ENCODE data around the gene RAMP2.

Gene RAMP2

GRCh38 chr17:42744283-42744805, 16.7 kb upstream of the RAMP2 start:
- TF ChIP-seq L3MBTL2 (conservative IDR thresholded peaks at IDR 0.05) (peak; percentile 72), LEF1 (IDR thresholded peaks at IDR 0.05; ENCODE audit: borderline replicate concordance) (no peak), FOXK2 (IDR thresholded peaks at IDR 0.05) (no peak), TARDBP (IDR thresholded peaks at IDR 0.05) (no peak), BHLHE40 (IDR thresholded peaks at IDR 0.05; ENCODE audit: borderline replicate concordance) (no peak), NFRKB (IDR thresholded peaks at IDR 0.05) (no peak), SP1 (IDR thresholded peaks at IDR 0.05) (no peak), HDGF (IDR thresholded peaks at IDR 0.05; ENCODE audit: borderline replicate concordance) (no peak)
- CTCF ChIA-PET, result interaction anchor here (1.0 kb wide), 1 partner anchor 16 kb away, joined by 4 read pairs; no protein-coding TSS in a partner anchor
- POLR2A ChIA-PET, result interaction anchor here (1.0 to 2.0 kb wide), 9 partner anchors 9 to 208 kb away, joined by 3 to 9 read pairs (median 3); partner anchors contain the start of genes NAGLU, PSME3 and VPS25
- DNase-seq (ENCODE audit: extremely low spot score), result peak; percentile 59

- peak; percentile 100 for DNase-seq (ENCODE audit: extremely low spot score)
- TF ChIP-seq FOXM1 (IDR thresholded peaks at IDR 0.05; ENCODE audit: borderline replicate concordance), result no peak
- TF ChIP-seq FOXA1 (IDR thresholded peaks at IDR 0.05), result 0 out of 2 replicates have a peak, but pooled peaks have one; percentile 35
- peak; percentile 91 for TF ChIP-seq FOXK2 (IDR thresholded peaks at IDR 0.05)
- no peak for TF ChIP-seq CTBP1 (IDR thresholded peaks at IDR 0.05; ENCODE audit: borderline replicate concordance)
- peak; percentile 100 for TF ChIP-seq L3MBTL2 (conservative IDR thresholded peaks at IDR 0.05)
- TF ChIP-seq PKNOX1 (IDR thresholded peaks at IDR 0.05), result no peak
- POLR2A ChIA-PET, result interaction anchor here (1.0 to 2.0 kb wide), 6 partner anchors 10 to 88 kb away, joined by 3 to 6 read pairs (median 3); partner anchors contain the start of gene PSME3
- CTCF ChIA-PET, result no interaction called here
Observed at GRCh38 chr17:42744806-42745617, 16.0 kb upstream of the RAMP2 start, which contains the start of gene EZH1. TSS of gene EZH1 (minus strand) at chr17:42745040. CDS start at chr17:42728941, 16,099 bp downstream.

GRCh38 chr17:42748202-42748907, 12.7 kb upstream of the RAMP2 start:
- POLR2A ChIA-PET, result interaction anchor here (1.3 to 1.6 kb wide), 6 partner anchors 12 to 89 kb away, joined by 3 to 5 read pairs (median 4); partner anchors contain the start of genes BECN1, RAMP2, TUBG2 and VPS25
- CTCF ChIA-PET, result interaction anchor here (4.7 kb wide), 1 partner anchor 15 kb away, joined by 26 read pairs; no protein-coding TSS in a partner anchor
- TF ChIP-seq SP1 (IDR thresholded peaks at IDR 0.05) (no peak), ZNF384 (IDR thresholded peaks at IDR 0.05) (no peak), FOXA1 (IDR thresholded peaks at IDR 0.05) (no peak)
- DNase-seq (ENCODE audit: extremely low spot score), result no peak

- CTCF ChIA-PET, result interaction anchor here (0.6 to 4.7 kb wide), 4 partner anchors 9 to 171 kb away, joined by 3 to 26 read pairs (median 6); no protein-coding TSS in a partner anchor
- no peak for DNase-seq (ENCODE audit: extremely low spot score)
- POLR2A ChIA-PET, result interaction anchor here (0.8 to 1.6 kb wide), 9 partner anchors 12 to 90 kb away, joined by 3 to 6 read pairs (median 4); partner anchors contain the start of genes BECN1, RAMP2, TUBG2 and VPS25
- no peak for TF ChIP-seq LEF1 (IDR thresholded peaks at IDR 0.05; ENCODE audit: borderline replicate concordance)
- no peak for TF ChIP-seq BHLHE40 (IDR thresholded peaks at IDR 0.05; ENCODE audit: borderline replicate concordance)
- TF ChIP-seq PKNOX1 (IDR thresholded peaks at IDR 0.05), result no peak
- TF ChIP-seq FOXM1 (IDR thresholded peaks at IDR 0.05; ENCODE audit: borderline replicate concordance), result no peak
- TF ChIP-seq ELF4 (IDR thresholded peaks at IDR 0.05), result no peak
- TF ChIP-seq SUZ12 (IDR thresholded peaks at IDR 0.05), result no peak
- no peak for TF ChIP-seq FOXK2 (IDR thresholded peaks at IDR 0.05)
- no peak for TF ChIP-seq SP1 (IDR thresholded peaks at IDR 0.05)
- no peak for TF ChIP-seq ZNF384 (IDR thresholded peaks at IDR 0.05)
- no peak for TF ChIP-seq L3MBTL2 (conservative IDR thresholded peaks at IDR 0.05)
- no peak for TF ChIP-seq TARDBP (IDR thresholded peaks at IDR 0.05)
- no peak for TF ChIP-seq ARNT (IDR thresholded peaks at IDR 0.05)
- no peak for TF ChIP-seq HDGF (IDR thresholded peaks at IDR 0.05; ENCODE audit: borderline replicate concordance)
- TF ChIP-seq CTBP1 (IDR thresholded peaks at IDR 0.05; ENCODE audit: borderline replicate concordance), result no peak
- no peak for TF ChIP-seq FOXA1 (IDR thresholded peaks at IDR 0.05)
- no peak for TF ChIP-seq NFRKB (IDR thresholded peaks at IDR 0.05)
Observed at GRCh38 chr17:42748908-42749798, 11.9 kb upstream of the RAMP2 start.

- CTCF ChIA-PET, result interaction anchor here (0.6 to 4.7 kb wide), 2 partner anchors 13 to 187 kb away, joined by 3 to 26 read pairs; no protein-coding TSS in a partner anchor
- no peak for DNase-seq (ENCODE audit: extremely low spot score)
- TF ChIP-seq FOXK2 (IDR thresholded peaks at IDR 0.05), result no peak
- no peak for TF ChIP-seq SUZ12 (IDR thresholded peaks at IDR 0.05)
- no peak for TF ChIP-seq LEF1 (IDR thresholded peaks at IDR 0.05; ENCODE audit: borderline replicate concordance)
- POLR2A ChIA-PET, result interaction anchor here (1.0 to 1.8 kb wide), 2 partner anchors 10 to 72 kb away, joined by 4 to 9 read pairs; partner anchors contain the start of gene RAMP2
Observed at GRCh38 chr17:42750739-42751344, 10.2 kb upstream of the RAMP2 start.
